Smooth muscle cell (in vitro differentiated cells): ENCODE measurements around the gene VLDLR. TPM values are rescaled to one million over a fixed set of nuclear protein-coding genes. Genes with fewer than 3 reads are reported as not detected.

ENCODE experiments used
- DNase-seq: peaks from one replicate; lab custom pipeline; 2025; ENCODE audit not compliant: unreplicated experiment; lab: John Stamatoyannopoulos, UW
- H2AFZ ChIP-seq: fragments of 200-600 bp; sonication (generic); 2 replicates; pipeline ENCODE4 v1.6.0; 2016; ENCODE audit warnings: antibody characterized with exemption, low read depth, mild to moderate bottlenecking
- H3F3A ChIP-seq: fragments of 200-600 bp; sonication (generic); 2 replicates; pipeline ENCODE4 v1.6.0; 2017; ENCODE audit warnings: antibody characterized with exemption, low read depth
- H3K27ac ChIP-seq: fragments of 200-600 bp; sonication (generic); 2 replicates; pipeline ENCODE4 v1.5.1; 2016; ENCODE audit warnings: low read depth, mild to moderate bottlenecking
- H3K27me3 ChIP-seq: fragments of 200-600 bp; sonication (generic); 2 replicates; pipeline ENCODE4 v1.6.1; 2016; ENCODE audit warnings: low read depth, mild to moderate bottlenecking
- H3K36me3 ChIP-seq: fragments of 200-600 bp; sonication (generic); 2 replicates; pipeline ENCODE4 v1.5.1; 2016; ENCODE audit warnings: low read depth
- H3K4me1 ChIP-seq: fragments of 200-600 bp; sonication (generic); 2 replicates; pipeline ENCODE4 v1.5.1; 2016; ENCODE audit warnings: low read depth
- H3K4me2 ChIP-seq: fragments of 200-600 bp; sonication (generic); 2 replicates; pipeline ENCODE4 v1.6.0; 2016; ENCODE audit warnings: mild to moderate bottlenecking
- H3K4me3 ChIP-seq: fragments of 200-600 bp; sonication (generic); 2 replicates; pipeline ENCODE4 v1.5.1; 2016; ENCODE audit warnings: mild to moderate bottlenecking
- H3K79me2 ChIP-seq: fragments of 200-600 bp; sonication (generic); 2 replicates; pipeline ENCODE4 v1.6.0; 2016; ENCODE audit warnings: low read depth, mild to moderate bottlenecking
- H3K9ac ChIP-seq: fragments of 200-600 bp; sonication (generic); 2 replicates; pipeline ENCODE4 v1.6.0; 2016; ENCODE audit warnings: low read depth
- H3K9me3 ChIP-seq: fragments of 200-600 bp; sonication (generic); replicated peaks from 2 replicates; pipeline ENCODE4 v1.5.1; 2016; ENCODE audit warnings: low read depth
- H4K20me1 ChIP-seq: fragments of 200-600 bp; sonication (generic); 2 replicates; pipeline ENCODE4 v1.6.0; 2016; ENCODE audit warnings: low read depth
- CTCF ChIP-seq: fragments of 200-600 bp; sonication (generic); IDR thresholded peaks from 2 replicates; pipeline ENCODE4 v1.5.1; 2017; ENCODE audit warnings: borderline replicate concordance, mild to moderate bottlenecking, antibody characterized with exemption; ENCODE audit not compliant: insufficient read depth, poor library complexity, severe bottlenecking
- WGBS: methylation state at CpG from one replicate; pipeline ENCODE4 v1.1.7; 2016; ENCODE audit warnings: low lambda C conversion rate; 5-methylcytosine and 5-hydroxymethylcytosine counted together
- polyA plus RNA-seq: library from polyadenylated mRNA; unstranded; fragments of >200 nt; fragmentation: Nextera tagmentation; extraction: Ambion mirVana; gene quantifications from 2 replicates; pipeline ENCODE4 v1.2.1, GENCODE V29; 2016
- total RNA-seq: library from RNA; depleted of rRNA; stranded (reverse); fragments of >200 nt; gene quantifications from 2 replicates; pipeline ENCODE4 v1.2.3, GENCODE V29; 2014

Gene VLDLR
- total and polyA plus RNA-seq, 2 experiments from 2014 or later, result 14.1 to 37.5 TPM

DNA sequence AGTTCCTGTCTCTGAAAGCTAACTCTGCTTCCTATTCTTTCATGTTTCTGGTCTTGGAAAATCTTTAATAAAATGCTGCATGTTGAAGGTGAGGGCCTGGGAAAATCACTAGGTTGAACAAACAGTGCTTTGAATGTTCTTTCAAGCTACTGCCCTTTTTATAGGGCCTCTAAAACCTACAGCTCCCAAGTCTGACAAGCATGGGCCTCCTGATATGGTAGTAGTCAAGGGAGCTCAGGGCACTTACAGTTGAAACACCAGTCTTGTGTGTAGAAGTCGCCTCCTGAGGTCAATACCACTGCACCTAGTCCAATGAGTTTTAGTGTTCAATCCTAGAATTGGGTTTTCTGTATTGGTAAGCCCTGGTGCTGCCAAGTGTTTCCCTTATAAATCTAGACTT, 20.5 kb downstream of the VLDLR start:
- no peaks in the 10 kb centered on the region for H3K79me2 ChIP-seq
- peaks cover 32% of the 10 kb centered on the region for H3K36me3 ChIP-seq
- no peak overlapping the region for H3K27ac ChIP-seq
- H3F3A ChIP-seq, result no peaks in the 10 kb centered on the region
- H3K4me3 ChIP-seq, result no peak overlapping the region
- WGBS, result 95% methylated on average over 1 of the region's 1 CpG
- no peaks in the 10 kb centered on the region for H4K20me1 ChIP-seq
- no peak for DNase-seq
- no peak overlapping the region for H3K9ac ChIP-seq
- H3K9me3 ChIP-seq, result no peaks in the 10 kb centered on the region
- H3K27me3 ChIP-seq, result no peaks in the 10 kb centered on the region
- no peak for TF ChIP-seq CTCF
- no peaks in the 10 kb centered on the region for H3K4me1 ChIP-seq
- H3K4me2 ChIP-seq, result no peak overlapping the region
- no peak overlapping the region for H2AFZ ChIP-seq

DNA sequence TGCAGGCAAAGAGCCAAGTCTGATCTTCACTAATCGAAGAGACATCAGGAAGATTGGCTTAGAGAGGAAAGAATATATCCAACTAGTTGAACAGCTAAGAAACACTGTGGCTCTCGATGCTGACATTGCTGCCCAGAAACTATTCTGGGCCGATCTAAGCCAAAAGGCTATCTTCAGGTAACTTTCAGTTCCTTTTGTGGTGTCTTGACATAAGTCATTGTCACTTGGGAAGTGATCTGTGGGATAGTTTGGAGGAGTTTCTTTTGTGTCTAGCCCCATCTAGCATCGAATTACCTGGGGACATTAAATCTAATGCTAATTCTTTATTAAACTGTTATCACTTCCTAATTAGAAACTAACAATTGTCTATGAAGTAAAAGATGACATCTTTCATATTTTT, 24.0 kb downstream of the VLDLR start:
- H3K9ac ChIP-seq, result no peak overlapping the region
- no peaks in the 10 kb centered on the region for H3K9me3 ChIP-seq
- H3F3A ChIP-seq, result no peaks in the 10 kb centered on the region
- TF ChIP-seq CTCF, result no peak
- H3K4me2 ChIP-seq, result no peak overlapping the region
- no peaks in the 10 kb centered on the region for H3K27me3 ChIP-seq
- no peaks in the 10 kb centered on the region for H3K4me1 ChIP-seq
- no peak overlapping the region for H3K27ac ChIP-seq
- H3K79me2 ChIP-seq, result no peaks in the 10 kb centered on the region
- peaks cover 34% of the 10 kb centered on the region for H3K36me3 ChIP-seq
- WGBS, result 98% methylated on average over 4 of the region's 4 CpGs
- H2AFZ ChIP-seq, result no peak overlapping the region
- DNase-seq, result no peak
- H4K20me1 ChIP-seq, result no peaks in the 10 kb centered on the region
- no peak overlapping the region for H3K4me3 ChIP-seq

- no peak overlapping the region for H3K9ac ChIP-seq
- H3K4me1 ChIP-seq, result no peaks in the 10 kb centered on the region
- peak overlapping the region; percentile 52 for H3K4me2 ChIP-seq
- no peak overlapping the region for H3K4me3 ChIP-seq
- H3K27ac ChIP-seq, result peak overlapping the region; percentile 80
- H3K9me3 ChIP-seq, result no peaks in the 10 kb centered on the region
- H3K79me2 ChIP-seq, result no peaks in the 10 kb centered on the region
- no peaks in the 10 kb centered on the region for H4K20me1 ChIP-seq
- no peaks in the 10 kb centered on the region for H3K27me3 ChIP-seq
- DNase-seq, result no peak
- peaks cover 16% of the 10 kb centered on the region for H3K36me3 ChIP-seq
- no peak for TF ChIP-seq CTCF
- 8% methylated on average over 3 of the region's 3 CpGs for WGBS
- H3F3A ChIP-seq, result peaks cover 13% of the 10 kb centered on the region
- H2AFZ ChIP-seq, result no peak overlapping the region
Observed at GRCh38 chr9:2655411-2655901, 33.9 kb downstream of the VLDLR start.

DNA sequence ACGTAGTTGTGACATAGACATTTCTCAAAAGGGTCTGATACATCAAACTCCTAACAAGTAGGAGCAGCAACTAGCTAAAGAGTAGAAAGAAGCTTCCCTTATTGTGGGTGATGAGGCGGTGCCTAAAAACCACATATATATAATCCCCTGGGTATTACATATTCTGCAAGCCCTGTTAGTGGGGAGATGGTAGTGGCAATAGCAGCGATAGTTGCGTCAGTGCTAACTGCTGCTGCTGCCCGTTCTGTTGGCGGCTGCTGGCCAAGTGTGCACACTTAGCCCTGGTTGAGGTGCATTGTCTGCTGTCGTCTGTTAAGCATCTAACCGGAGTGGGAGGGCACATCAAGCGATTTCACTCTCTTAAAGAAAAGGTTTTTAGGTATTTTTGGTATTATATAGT, 35.8 kb downstream of the VLDLR start:
- peaks cover 13% of the 10 kb centered on the region for H3F3A ChIP-seq
- H3K36me3 ChIP-seq, result peaks cover 11% of the 10 kb centered on the region
- no peak overlapping the region for H3K27ac ChIP-seq
- WGBS, result 72% methylated on average over 9 of the region's 9 CpGs
- no peak for TF ChIP-seq CTCF
- no peak overlapping the region for H2AFZ ChIP-seq
- no peaks in the 10 kb centered on the region for H3K9me3 ChIP-seq
- H3K4me1 ChIP-seq, result no peaks in the 10 kb centered on the region
- H3K4me3 ChIP-seq, result no peak overlapping the region
- no peak overlapping the region for H3K9ac ChIP-seq
- H3K4me2 ChIP-seq, result no peak overlapping the region
- DNase-seq, result no peak
- H3K27me3 ChIP-seq, result no peaks in the 10 kb centered on the region
- H3K79me2 ChIP-seq, result no peaks in the 10 kb centered on the region
- no peaks in the 10 kb centered on the region for H4K20me1 ChIP-seq
